Fibroblast of villous mesenchyme (primary cell): ENCODE data around the gene SLC39A7. TPM values are rescaled to one million over a fixed set of nuclear protein-coding genes. Genes with fewer than 3 reads are reported as not detected.

Experiments
- DNase-seq: peaks from one replicate; pipeline ENCODE4 v3.0.0-alpha.2; 2010; ENCODE audit warnings: low read depth
- H3K4me3 ChIP-seq: 2 replicates; pipeline ENCODE4 v1.5.1; 2011; ENCODE audit warnings: low read depth, mild to moderate bottlenecking, low read length
- total RNA-seq: library from RNA; depleted of rRNA; stranded (reverse); fragments of >200 nt; gene quantifications from 2 replicates; pipeline ENCODE4 v1.2.3, GENCODE V29; 2012
- TF ChIP-seq, protein P1 (sequence below): IDR thresholded peaks from 2 replicates; pipeline ENCODE4 v1.5.1; 2012; ENCODE audit warnings: low read depth, mild to moderate bottlenecking, low read length; ENCODE audit not compliant: insufficient read depth

The SLC39A7 gene
- total RNA-seq, 1 donor = 143 TPM

DNA sequence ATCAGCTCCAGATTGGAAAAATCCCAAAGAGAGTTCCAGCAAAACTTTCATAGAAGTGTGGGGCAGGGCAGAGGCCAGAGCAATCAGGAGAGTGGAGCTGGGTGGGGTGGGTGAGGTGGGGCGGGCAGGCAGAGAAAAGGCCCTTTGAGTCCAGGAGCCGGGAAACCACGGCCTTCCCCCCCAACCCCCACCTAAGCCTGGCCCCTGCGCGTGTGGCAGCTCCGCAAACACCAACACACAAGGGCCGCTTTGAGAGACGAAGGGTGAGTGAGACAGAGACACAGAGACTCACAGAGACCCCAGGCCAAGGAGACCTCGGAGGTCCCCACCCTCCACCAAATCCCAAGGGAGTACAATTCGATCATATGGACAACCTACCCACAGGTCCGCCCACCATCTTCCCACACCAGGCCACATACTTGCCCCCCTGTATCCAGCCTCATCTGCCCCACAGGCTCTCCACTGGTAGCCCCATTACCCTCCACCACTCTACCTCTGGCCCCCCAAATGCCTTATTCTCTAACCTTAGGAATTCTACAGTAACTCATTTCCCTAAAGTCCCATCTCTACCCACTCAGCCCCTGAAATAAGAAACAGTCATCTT lies 10.1 kb upstream of the SLC39A7 start:
- H3K4me3 ChIP-seq = no peak overlapping the region
- no peak for DNase-seq
- TF ChIP-seq, protein P1, sequence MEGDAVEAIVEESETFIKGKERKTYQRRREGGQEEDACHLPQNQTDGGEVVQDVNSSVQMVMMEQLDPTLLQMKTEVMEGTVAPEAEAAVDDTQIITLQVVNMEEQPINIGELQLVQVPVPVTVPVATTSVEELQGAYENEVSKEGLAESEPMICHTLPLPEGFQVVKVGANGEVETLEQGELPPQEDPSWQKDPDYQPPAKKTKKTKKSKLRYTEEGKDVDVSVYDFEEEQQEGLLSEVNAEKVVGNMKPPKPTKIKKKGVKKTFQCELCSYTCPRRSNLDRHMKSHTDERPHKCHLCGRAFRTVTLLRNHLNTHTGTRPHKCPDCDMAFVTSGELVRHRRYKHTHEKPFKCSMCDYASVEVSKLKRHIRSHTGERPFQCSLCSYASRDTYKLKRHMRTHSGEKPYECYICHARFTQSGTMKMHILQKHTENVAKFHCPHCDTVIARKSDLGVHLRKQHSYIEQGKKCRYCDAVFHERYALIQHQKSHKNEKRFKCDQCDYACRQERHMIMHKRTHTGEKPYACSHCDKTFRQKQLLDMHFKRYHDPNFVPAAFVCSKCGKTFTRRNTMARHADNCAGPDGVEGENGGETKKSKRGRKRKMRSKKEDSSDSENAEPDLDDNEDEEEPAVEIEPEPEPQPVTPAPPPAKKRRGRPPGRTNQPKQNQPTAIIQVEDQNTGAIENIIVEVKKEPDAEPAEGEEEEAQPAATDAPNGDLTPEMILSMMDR = no peak

DNA sequence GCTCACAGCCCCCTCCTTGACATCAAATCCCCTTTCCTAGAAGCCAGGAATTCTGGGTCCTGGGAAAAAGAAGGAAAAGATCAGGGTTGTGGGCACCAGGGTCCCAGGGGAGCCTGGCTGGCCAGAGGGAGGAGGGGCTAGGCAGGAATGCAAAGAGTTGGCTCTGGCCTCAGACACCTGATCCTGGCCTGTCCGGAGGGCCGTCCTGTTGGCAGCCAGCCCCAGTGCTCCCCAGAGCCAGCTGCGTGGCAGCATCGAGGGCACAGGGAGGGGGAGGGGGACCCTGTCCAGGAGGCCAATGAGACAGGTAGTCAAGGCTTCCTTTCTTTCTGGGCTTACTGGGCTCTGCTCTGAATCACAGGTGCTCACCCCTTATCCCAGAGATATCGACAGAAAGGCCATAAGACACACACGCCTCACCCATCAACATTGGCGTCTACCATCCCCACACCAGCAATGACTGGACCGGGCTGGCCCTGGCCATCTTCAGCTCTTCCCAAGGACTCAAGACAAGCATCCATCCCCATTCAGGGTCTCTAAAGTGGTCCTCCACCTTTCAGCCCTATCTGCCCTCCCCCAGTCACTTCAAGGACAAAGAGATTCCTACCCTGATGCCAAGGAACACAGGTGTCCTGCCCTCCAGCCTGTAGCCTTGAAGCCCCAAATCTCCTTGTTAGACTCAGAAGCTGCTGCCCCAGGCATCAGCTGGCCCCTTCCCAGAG lies 9.1 kb upstream of the SLC39A7 start:
- TF ChIP-seq, protein P1 = no peak
- H3K4me3 ChIP-seq = no peak overlapping the region
- no peak for DNase-seq

DNA sequence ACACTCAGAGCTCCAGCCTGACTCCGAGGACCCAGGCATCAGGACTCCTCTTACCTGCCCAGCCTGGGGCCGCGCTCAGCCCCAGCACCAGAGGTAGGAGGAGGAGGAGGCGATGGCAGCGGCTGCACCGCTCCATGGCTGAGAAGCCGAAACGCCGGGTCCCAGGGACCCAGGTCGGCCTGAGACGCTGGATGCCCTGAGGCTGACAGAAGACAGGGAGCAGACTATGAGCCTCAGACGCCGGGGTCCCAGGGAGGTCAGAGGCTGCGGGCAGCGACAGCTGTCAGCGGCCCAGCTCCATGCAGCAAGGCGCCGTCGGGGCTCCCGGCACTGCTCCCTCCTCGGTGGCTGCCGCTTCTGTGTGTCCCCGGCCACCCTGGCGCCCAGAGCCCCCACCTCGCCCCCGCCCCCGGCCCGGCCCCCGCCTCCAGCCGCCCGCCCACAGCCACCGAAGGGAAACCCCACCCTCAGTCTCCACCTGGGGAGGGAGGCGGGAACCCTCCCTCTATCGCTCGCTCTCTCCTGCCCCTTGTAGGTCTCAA lies 8.5 kb upstream of the SLC39A7 start, which contains the start of gene COL11A2:
COL11A2 (minus strand) TSS at position 363 of the 542 bp plus-strand sequence; CDS start at position 136, 227 bp downstream.
- peak within 1 kb of the TSS; percentile 43 for H3K4me3 ChIP-seq
- TF ChIP-seq, protein P1 = no peak
- no peak for DNase-seq

GRCh38 chr6:33192671-33193602 lies 7.7 kb upstream of the SLC39A7 start:
- DNase-seq = no peak
- TF ChIP-seq, protein P1 = no peak

GRCh38 chr6:33193619-33194018 lies 7.0 kb upstream of the SLC39A7 start:
- DNase-seq = no peak
- TF ChIP-seq, protein P1 = no peak
- H3K4me3 ChIP-seq = no peak overlapping the region

More at GRCh38 chr6:33192671-33193602, 7.7 kb upstream of the SLC39A7 start:
- peak overlapping the region; percentile 43 for H3K4me3 ChIP-seq

DNA sequence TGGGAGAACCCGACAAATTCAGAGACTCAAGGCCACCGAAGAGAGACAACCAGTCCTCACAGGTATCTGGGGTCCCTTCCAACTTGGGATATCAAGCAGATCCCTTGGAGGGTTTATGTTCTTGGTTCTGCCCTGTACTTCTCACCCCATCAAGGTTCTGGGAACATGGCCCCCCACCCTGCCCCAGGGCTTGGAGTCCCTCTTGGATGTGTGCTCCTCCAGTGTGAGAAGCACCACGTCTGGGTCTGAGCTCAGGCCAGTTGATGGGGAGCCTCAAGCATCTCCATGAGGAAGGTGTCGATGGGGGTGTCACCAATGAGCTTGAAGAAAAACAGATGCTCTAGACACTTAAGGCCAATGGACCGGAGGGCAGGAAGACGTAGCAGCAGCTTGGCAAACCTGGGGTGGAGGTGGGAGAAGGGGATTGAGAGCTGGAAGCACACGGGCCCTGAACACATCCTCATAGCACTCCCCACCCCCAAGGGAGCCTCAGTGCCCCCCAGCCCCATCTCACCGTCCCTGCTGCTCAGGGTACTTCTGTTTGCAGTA lies 6.2 kb upstream of the SLC39A7 start:
- no peak overlapping the region for H3K4me3 ChIP-seq
- TF ChIP-seq, protein P1 = no peak
- no peak for DNase-seq
